Activated T-cell treated with anti-CD3 and anti-CD28 coated beads, Interleukin-2, amount 50 U/mL, for 4 hours (primary cell): ENCODE data around the gene SEPTIN14. TPM values are rescaled to one million over a fixed set of nuclear protein-coding genes. Genes with fewer than 3 reads are reported as not detected.
"Not testable (repeated sequence)": the region's sequence is repeated elsewhere in the genome, so short reads cannot be mapped to it uniquely, and the experiment has no call there.

Source experiments
- ATAC-seq, 2 donors: fragments of 200-7000 bp; cut with Tn5 transposase; one replicate each; pipeline ENCODE4 v1.10.0; 2021
- DNase-seq: peaks from one replicate; pipeline ENCODE4 v3.0.0-alpha.2; 2020
- H3K27me3 Mint-ChIP-seq: one replicate; pipeline ENCODE4 v1.8.0; 2021; ENCODE audit warnings: low read depth, mixed read lengths
- H3K36me3 Mint-ChIP-seq: one replicate; pipeline ENCODE4 v1.8.0; 2022; ENCODE audit warnings: mixed read lengths; ENCODE audit not compliant: insufficient read depth
- H3K4me1 Mint-ChIP-seq: one replicate; pipeline ENCODE4 v1.8.0; 2021; ENCODE audit warnings: low read depth, mixed read lengths
- H3K4me3 Mint-ChIP-seq: one replicate; pipeline ENCODE4 v1.8.0; 2021; ENCODE audit warnings: mild to moderate bottlenecking, moderate library complexity, mixed read lengths
- H3K9me3 Mint-ChIP-seq: one replicate; pipeline ENCODE4 v1.8.0; 2021; ENCODE audit warnings: mixed read lengths
- total RNA-seq, 3 donors: library from RNA; stranded (reverse); gene quantifications; one replicate each; pipeline ENCODE4 v1.2.1, GENCODE V29; 2021

The SEPTIN14 gene
- not detected for total RNA-seq

DNA sequence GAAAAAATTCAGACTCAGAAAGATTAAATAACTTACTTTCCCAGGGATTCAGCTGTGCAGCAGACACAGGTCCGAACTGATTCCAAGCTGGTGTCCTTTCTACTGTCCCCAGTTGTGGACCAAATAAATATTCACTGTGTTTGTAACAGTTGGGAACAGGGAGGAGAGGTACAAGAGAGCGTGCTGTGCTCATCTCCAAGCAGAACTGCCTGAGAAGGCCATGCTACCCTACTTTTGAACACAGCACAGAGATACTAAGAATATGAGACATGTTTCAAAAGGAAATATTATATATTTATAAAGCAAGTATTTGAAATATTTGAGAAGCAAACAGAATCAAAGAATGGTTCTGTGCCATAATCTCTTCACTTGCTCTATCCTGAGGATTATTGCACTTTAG lies at the start of gene SEPTIN14:
Gene SEPTIN14, minus strand, starts transcription at position 101 of the 400 bp plus-strand sequence. CDS start 756 bp downstream, outside the sequence.
- H3K9me3 Mint-ChIP-seq, ATAC-seq, H3K4me1 Mint-ChIP-seq, H3K27me3 Mint-ChIP-seq, H3K36me3 Mint-ChIP-seq, H3K4me3 Mint-ChIP-seq, DNase-seq: not testable (repeated sequence)

DNA sequence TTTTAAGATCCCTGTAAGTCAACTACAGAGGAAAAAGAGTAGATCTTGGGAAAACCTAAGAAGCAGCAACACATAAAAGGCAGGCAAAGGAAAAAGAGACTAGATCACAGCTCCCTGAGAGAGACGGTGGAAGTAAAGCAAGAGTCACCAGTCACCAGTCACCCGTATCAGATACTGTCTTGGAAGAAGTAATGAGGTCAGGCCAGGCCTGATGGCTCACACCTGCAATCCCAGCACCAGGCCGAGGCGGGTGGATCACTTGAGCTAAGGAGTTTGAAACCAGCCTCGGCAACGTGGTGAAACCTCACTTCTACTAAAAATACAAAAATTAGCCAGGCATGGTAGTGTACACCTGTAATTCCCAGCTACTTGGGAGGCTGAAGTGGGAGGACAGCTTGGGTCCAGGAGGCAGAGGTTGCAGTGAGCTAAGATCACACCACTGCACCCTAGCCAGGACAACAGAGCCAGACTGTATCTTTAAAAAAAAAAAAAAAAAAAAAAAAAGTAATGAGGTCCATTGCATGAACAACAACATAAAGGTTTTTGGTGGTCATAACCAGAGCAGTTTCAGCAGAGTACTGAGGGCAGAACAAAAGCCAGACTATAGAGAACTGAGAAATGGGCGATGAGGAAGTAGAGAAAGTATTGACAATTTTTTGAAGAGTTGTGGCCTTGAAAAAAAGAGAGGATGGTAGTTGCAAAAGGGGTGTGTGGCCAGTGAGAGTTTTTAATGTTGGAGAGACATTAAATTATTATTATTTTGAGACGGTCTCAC lies 41.6 kb upstream of the SEPTIN14 start:
- no peak for ATAC-seq
- Mint-ChIP-seq H3K36me3 (peaks cover 2% of the 10 kb centered on the region), H3K4me3 (no peak overlapping the region), H3K27me3 (no peaks in the 10 kb centered on the region), H3K9me3 (peaks cover 13% of the 10 kb centered on the region), H3K4me1 (peaks cover 2% of the 10 kb centered on the region)
- no peak for DNase-seq

- DNase-seq, H3K4me3 Mint-ChIP-seq, ATAC-seq, H3K9me3 Mint-ChIP-seq, H3K36me3 Mint-ChIP-seq, H3K4me1 Mint-ChIP-seq, H3K27me3 Mint-ChIP-seq: not testable (repeated sequence)
These were observed 38.5 kb upstream of the SEPTIN14 start for GRCh38 chr7:55901059-55901458.

DNA sequence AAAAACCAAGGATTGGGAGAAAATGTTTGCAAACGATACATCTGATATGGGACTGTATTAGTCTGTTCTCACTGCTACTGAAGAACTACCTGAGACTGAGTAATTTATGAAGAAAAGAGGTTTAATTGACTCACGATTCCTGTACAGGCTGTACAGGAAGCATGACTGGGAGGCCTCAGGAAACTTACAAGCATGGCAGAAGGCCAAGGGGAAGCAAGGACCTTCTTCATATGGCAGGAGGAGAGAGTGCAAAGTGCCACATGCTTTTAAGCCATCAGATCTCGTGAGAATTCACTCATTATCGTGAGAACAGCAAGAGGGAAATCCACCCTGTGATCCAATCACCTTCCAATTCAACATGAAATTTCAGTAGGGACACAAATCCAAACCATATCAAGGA lies 35.7 kb upstream of the SEPTIN14 start:
- ATAC-seq: no peak
- peaks cover 5% of the 10 kb centered on the region for H3K9me3 Mint-ChIP-seq

DNA sequence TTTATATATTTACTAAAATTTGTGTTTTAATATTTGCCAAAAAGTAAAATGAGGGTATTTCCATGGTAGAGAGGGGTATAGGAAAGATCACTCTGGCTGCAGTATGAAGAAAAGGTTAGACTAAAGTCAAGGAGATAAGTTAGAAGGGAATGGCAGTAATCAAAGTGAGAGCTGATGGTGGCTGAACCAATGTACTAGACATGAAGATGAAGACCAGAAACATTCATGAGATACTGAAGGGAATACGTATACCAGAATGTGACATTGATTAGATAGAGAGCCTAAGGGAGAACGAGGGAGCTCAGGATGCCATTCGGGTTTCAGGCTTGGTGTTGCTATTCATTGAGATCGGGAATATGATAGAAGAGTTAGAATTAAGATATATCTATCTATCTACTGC lies 32.5 kb upstream of the SEPTIN14 start:
- Mint-ChIP-seq H3K9me3 (no peaks in the 10 kb centered on the region), H3K4me1 (no peaks in the 10 kb centered on the region), H3K36me3 (peaks cover 10% of the 10 kb centered on the region), H3K27me3 (no peaks in the 10 kb centered on the region), H3K4me3 (no peak overlapping the region)
- DNase-seq (no peak), ATAC-seq (no peak)

More for the DNA sequence above, 35.7 kb upstream of the SEPTIN14 start:
- peaks cover 12% of the 10 kb centered on the region for H3K36me3 Mint-ChIP-seq
- no peaks in the 10 kb centered on the region for H3K27me3 Mint-ChIP-seq
- H3K4me1 Mint-ChIP-seq: no peaks in the 10 kb centered on the region
- H3K4me3 Mint-ChIP-seq: no peak overlapping the region
- no peak for DNase-seq

- DNase-seq (no peak), ATAC-seq (no peak)
- Mint-ChIP-seq H3K4me3 (no peak overlapping the region), H3K36me3 (peaks cover 10% of the 10 kb centered on the region), H3K27me3 (no peaks in the 10 kb centered on the region), H3K4me1 (no peaks in the 10 kb centered on the region), H3K9me3 (no peaks in the 10 kb centered on the region)
These were observed 31.4 kb upstream of the SEPTIN14 start for GRCh38 chr7:55893940-55894339.

GRCh38 chr7:55888378-55888777 lies 25.8 kb upstream of the SEPTIN14 start:
- H3K9me3 Mint-ChIP-seq, H3K4me1 Mint-ChIP-seq, ATAC-seq, DNase-seq, H3K27me3 Mint-ChIP-seq, H3K36me3 Mint-ChIP-seq: not testable (repeated sequence)
- H3K4me3 Mint-ChIP-seq: peak overlapping the region; percentile 83

- no peaks in the 10 kb centered on the region for H3K36me3 Mint-ChIP-seq
- DNase-seq (no peak), ATAC-seq (peak in 1 of 2 donors; percentile 10)
- no peaks in the 10 kb centered on the region for H3K9me3 Mint-ChIP-seq
- H3K27me3 Mint-ChIP-seq: no peaks in the 10 kb centered on the region
- H3K4me3 Mint-ChIP-seq: peak overlapping the region; percentile 83
- peaks cover 5% of the 10 kb centered on the region for H3K4me1 Mint-ChIP-seq
These were observed 25.3 kb upstream of the SEPTIN14 start for GRCh38 chr7:55887821-55888247.

GRCh38 chr7:55884321-55884720 lies 21.8 kb upstream of the SEPTIN14 start:
- DNase-seq (no peak), ATAC-seq (no peak)
- Mint-ChIP-seq H3K4me3 (no peak overlapping the region), H3K9me3 (no peaks in the 10 kb centered on the region), H3K4me1 (peaks cover 5% of the 10 kb centered on the region), H3K36me3 (no peaks in the 10 kb centered on the region), H3K27me3 (no peaks in the 10 kb centered on the region)

- Mint-ChIP-seq H3K4me3 (no peak overlapping the region), H3K9me3 (no peaks in the 10 kb centered on the region), H3K36me3 (no peaks in the 10 kb centered on the region), H3K27me3 (no peaks in the 10 kb centered on the region), H3K4me1 (no peaks in the 10 kb centered on the region)
- ATAC-seq (no peak), DNase-seq (no peak)
These were observed 16.1 kb upstream of the SEPTIN14 start for GRCh38 chr7:55878691-55879090.

GRCh38 chr7:55877308-55877707 lies 14.8 kb upstream of the SEPTIN14 start:
- no peaks in the 10 kb centered on the region for H3K4me1 Mint-ChIP-seq
- DNase-seq (no peak), ATAC-seq (no peak)
- no peak overlapping the region for H3K4me3 Mint-ChIP-seq
- H3K9me3 Mint-ChIP-seq: no peaks in the 10 kb centered on the region
- H3K36me3 Mint-ChIP-seq: no peaks in the 10 kb centered on the region
- H3K27me3 Mint-ChIP-seq: no peaks in the 10 kb centered on the region

DNA sequence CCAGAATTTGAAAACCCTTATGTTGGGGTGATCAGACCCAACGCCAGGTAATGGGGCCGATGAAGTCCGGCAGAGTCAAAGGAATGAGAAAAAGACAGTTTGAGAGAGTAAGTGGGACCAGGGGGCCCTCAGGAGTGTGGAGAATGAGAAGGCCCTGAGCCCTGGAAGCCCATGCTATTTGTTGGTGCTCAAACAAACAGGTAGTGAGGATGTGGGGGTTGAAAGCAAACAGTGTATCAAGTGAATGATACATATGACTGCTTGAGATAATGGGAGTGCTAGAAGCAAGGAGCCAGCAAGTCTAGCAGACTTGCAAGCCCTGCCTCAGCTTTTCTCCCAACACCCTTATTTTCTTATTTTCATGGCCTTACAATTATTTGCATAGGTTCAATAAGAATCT lies 11.2 kb upstream of the SEPTIN14 start:
- no peak overlapping the region for H3K4me3 Mint-ChIP-seq
- no peaks in the 10 kb centered on the region for H3K36me3 Mint-ChIP-seq
- H3K4me1 Mint-ChIP-seq: no peaks in the 10 kb centered on the region
- DNase-seq: no peak
- ATAC-seq: no peak
- peaks cover 2% of the 10 kb centered on the region for H3K27me3 Mint-ChIP-seq
- H3K9me3 Mint-ChIP-seq: no peaks in the 10 kb centered on the region

DNA sequence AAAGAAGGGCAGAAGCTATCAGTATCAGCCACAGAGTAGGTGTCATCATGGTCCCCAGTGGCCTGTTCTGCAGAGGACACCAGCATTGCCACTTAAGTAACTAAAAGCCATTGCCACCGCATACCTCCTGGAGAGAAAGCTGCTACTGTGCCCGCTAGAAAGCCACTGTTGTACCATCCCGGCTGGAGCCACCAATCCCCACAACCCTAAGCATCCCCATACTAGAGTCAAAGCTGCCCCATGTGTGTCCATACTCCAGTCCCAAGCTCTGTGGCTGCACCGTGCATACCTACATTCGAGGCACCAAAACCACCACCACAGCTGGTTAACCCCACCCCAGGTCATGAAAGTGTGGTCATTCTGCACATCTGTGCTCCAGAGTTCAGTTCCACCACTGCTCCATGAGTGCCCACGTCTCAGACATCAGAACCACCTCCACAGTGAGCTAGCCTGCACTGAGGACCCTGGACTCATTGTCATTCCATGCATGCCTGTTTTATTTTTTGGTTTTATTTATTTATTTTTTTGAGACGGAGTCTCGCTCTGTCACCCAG lies 9.5 kb upstream of the SEPTIN14 start:
- H3K9me3 Mint-ChIP-seq: no peaks in the 10 kb centered on the region
- no peaks in the 10 kb centered on the region for H3K36me3 Mint-ChIP-seq
- ATAC-seq: no peak

DNA sequence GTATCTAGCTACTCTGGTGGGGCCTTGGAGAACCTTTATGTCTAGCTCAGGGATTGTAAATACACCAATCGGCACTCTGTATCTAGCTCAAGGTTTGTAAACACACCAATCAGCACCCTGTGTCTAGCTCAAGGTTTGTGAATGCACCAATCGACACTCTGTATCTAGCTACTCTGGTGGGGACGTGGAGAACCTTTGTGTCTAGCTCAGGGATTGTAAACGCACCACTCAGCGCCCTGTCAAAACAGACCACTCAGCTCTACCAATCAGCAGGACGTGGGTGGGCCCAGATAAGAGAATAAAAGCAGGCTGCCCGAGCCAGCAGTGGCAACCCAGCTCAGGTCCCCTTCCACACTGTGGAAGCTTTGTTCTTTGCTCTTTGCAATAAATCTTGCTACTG lies 6.4 kb upstream of the SEPTIN14 start:
- not testable (repeated sequence) for H3K27me3 Mint-ChIP-seq, H3K4me1 Mint-ChIP-seq, H3K4me3 Mint-ChIP-seq, DNase-seq, H3K9me3 Mint-ChIP-seq, H3K36me3 Mint-ChIP-seq, ATAC-seq

More for the DNA sequence above, 9.5 kb upstream of the SEPTIN14 start:
- DNase-seq: no peak
- Mint-ChIP-seq H3K27me3 (peaks cover 6% of the 10 kb centered on the region), H3K4me1 (no peaks in the 10 kb centered on the region), H3K4me3 (no peak overlapping the region)

GRCh38 chr7:55845164-55845563 lies 17.4 kb downstream of the SEPTIN14 start:
- H3K27me3 Mint-ChIP-seq, H3K4me3 Mint-ChIP-seq, ATAC-seq, H3K4me1 Mint-ChIP-seq, H3K9me3 Mint-ChIP-seq, H3K36me3 Mint-ChIP-seq, DNase-seq: not testable (repeated sequence)
